GM12878 (cell line): ENCODE data around the gene VCL. TPM values are rescaled to one million over a fixed set of nuclear protein-coding genes. Genes with fewer than 3 reads are reported as not detected.
A peak's percentile ranks its signal among the peaks of the same experiment; 100 is the strongest.

Source experiments
- ATF7 ChIP-seq: fragments of 450-650 bp; IDR thresholded peaks from 2 replicates; pipeline ENCODE4 v1.6.1; 2016; ENCODE audit warnings: low read depth, mild to moderate bottlenecking
- CBX5 ChIP-seq: sonication (generic); IDR thresholded peaks from 2 replicates; pipeline ENCODE4 v1.6.1; 2016; ENCODE audit warnings: low read depth, moderate library complexity, mild to moderate bottlenecking, inconsistent platforms
- CHD2 ChIP-seq: IDR thresholded peaks from 2 replicates; pipeline ENCODE4 v1.6.1; 2011; ENCODE audit warnings: low read depth, low read length, improper control_type of control experiment, borderline replicate concordance
- KAT2A ChIP-seq: conservative IDR thresholded peaks from 2 replicates; pipeline ENCODE4 v1.6.1; 2011; ENCODE audit warnings: low read depth, low read length; ENCODE audit not compliant: control insufficient read depth
- KDM1A ChIP-seq: fragments of 200-600 bp; sonication (generic); IDR thresholded peaks from 2 replicates; pipeline ENCODE4 v1.6.1; 2016; ENCODE audit warnings: borderline replicate concordance
- MYC ChIP-seq: IDR thresholded peaks from 2 replicates; pipeline ENCODE4 v1.6.1; 2011; ENCODE audit warnings: mild to moderate bottlenecking, low read length, moderate library complexity, inconsistent platforms; ENCODE audit not compliant: insufficient read depth, insufficient replicate concordance, insufficient read length, severe bottlenecking
- POLR2A ChIP-seq: IDR thresholded peaks from 2 replicates; pipeline ENCODE4 v1.6.1; 2011; ENCODE audit warnings: low read depth, mild to moderate bottlenecking, low read length
- POU2F2 ChIP-seq: IDR thresholded peaks from 3 replicates; pipeline ENCODE4 v1.6.1; 2011; ENCODE audit warnings: low read depth, mild to moderate bottlenecking, low read length, borderline replicate concordance
- RBBP5 ChIP-seq: fragments of 200-600 bp; sonication (generic); conservative IDR thresholded peaks from 2 replicates; pipeline ENCODE4 v1.6.1; 2016
- SPI1 ChIP-seq: IDR thresholded peaks from 2 replicates; pipeline ENCODE4 v1.6.1; 2011; ENCODE audit warnings: low read depth, mild to moderate bottlenecking, low read length, moderate library complexity, borderline replicate concordance; ENCODE audit not compliant: insufficient read depth
- SUZ12 ChIP-seq: fragments of 200-600 bp; sonication (generic); IDR thresholded peaks from one replicate; pipeline ENCODE4 v1.6.1; 2018; ENCODE audit warnings: antibody characterized with exemption, mild to moderate bottlenecking; ENCODE audit not compliant: unreplicated experiment
- ZBED1 ChIP-seq: IDR thresholded peaks from 2 replicates; pipeline ENCODE4 v1.6.1; 2016; ENCODE audit warnings: borderline replicate concordance
- ZZZ3 ChIP-seq: IDR thresholded peaks from 2 replicates; pipeline ENCODE4 v1.6.1; 2011; ENCODE audit warnings: low read depth; ENCODE audit not compliant: control insufficient read depth, insufficient read length
- polyA plus RNA-seq, 11 experiments: library from polyadenylated mRNA; depleted of rRNA in 4 of 11; unstranded in 6 of 11; stranded (reverse) in 5 of 11; fragments of >200 nt; fragmentation: Nextera tagmentation in 4 of 11; fragmentation: Illumina TruSeq in 1 of 11; extraction: Ambion mirVana in 4 of 11; extraction: Trizol in 1 of 11; gene quantifications; 1 replicate in 1 of 11; 2 replicates in 10 of 11; pipeline versions ENCODE4 v1.2.1 to v1.2.3, GENCODE V29; 2011 to 2016; ENCODE audit warnings: inconsistent platforms in 2 of 11, missing spikeins in 2 of 11, low read depth in 1 of 11
- total RNA-seq, 4 experiments: library from RNA; depleted of rRNA in 3 of 4; stranded (reverse); fragments of >200 nt in 3 of 4; fragmentation: Illumina TruSeq in 1 of 4; extraction: Trizol in 1 of 4; gene quantifications; 2 replicates each; pipeline versions ENCODE4 v1.2.1 to v1.2.3, GENCODE V29; 2013 to 2021
- TF ChIP-seq, protein P1 (sequence below): IDR thresholded peaks from 2 replicates; pipeline ENCODE4 v1.6.1; 2012; ENCODE audit warnings: low read depth, low read length, improper control_type of control experiment
- TF ChIP-seq, protein P2 (sequence below): IDR thresholded peaks from 2 replicates; pipeline ENCODE4 v1.6.1; 2012; ENCODE audit warnings: low read depth, low read length, improper control_type of control experiment
- TF ChIP-seq, protein P3 (sequence below): IDR thresholded peaks from 2 replicates; pipeline ENCODE4 v1.6.1; 2012; ENCODE audit warnings: mild to moderate bottlenecking, low read depth, low read length
- TF ChIP-seq, protein P4 (sequence below): fragments of 450-650 bp; IDR thresholded peaks from 2 replicates; pipeline ENCODE4 v1.6.1; 2017; ENCODE audit warnings: mild to moderate bottlenecking, moderate library complexity
- TF ChIP-seq, protein P5 (sequence below): IDR thresholded peaks from 2 replicates; pipeline ENCODE4 v1.6.1; 2012; ENCODE audit warnings: low read length, inconsistent platforms
- TF ChIP-seq, protein P6 (sequence below): fragments of 150-350 bp; IDR thresholded peaks from 2 replicates; pipeline ENCODE4 v1.6.1; 2014; ENCODE audit warnings: mild to moderate bottlenecking, low read depth, low read length

VCL gene
- total and polyA plus RNA-seq, 10 of the 15 experiments (the other 5 are each of a cell fraction or from before 2014, with no cell fraction given) = 6.7 to 54.6 (median 24.3) TPM

DNA sequence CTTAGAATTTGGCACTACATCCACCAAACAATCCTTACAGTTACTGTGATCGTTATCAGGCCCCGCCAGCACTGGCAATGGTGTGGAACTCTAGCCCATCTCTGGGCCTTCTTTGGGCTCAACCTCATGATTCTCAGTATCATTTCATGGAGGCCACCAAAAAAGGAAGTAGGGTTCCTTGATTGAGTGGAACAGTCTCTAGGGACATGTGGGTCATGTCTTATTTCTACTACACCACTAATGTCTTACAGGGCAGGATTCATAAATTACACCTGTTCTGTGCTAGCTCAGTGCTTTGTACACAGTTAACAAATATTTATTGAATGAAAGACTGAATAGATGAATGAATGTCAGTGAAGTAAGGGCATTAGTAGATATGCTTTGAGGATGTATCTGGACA lies 98.9 kb downstream of the VCL start (continued):
- TF ChIP-seq, protein P1, sequence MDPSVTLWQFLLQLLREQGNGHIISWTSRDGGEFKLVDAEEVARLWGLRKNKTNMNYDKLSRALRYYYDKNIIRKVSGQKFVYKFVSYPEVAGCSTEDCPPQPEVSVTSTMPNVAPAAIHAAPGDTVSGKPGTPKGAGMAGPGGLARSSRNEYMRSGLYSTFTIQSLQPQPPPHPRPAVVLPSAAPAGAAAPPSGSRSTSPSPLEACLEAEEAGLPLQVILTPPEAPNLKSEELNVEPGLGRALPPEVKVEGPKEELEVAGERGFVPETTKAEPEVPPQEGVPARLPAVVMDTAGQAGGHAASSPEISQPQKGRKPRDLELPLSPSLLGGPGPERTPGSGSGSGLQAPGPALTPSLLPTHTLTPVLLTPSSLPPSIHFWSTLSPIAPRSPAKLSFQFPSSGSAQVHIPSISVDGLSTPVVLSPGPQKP = no peak
- TF ChIP-seq, protein P2, sequence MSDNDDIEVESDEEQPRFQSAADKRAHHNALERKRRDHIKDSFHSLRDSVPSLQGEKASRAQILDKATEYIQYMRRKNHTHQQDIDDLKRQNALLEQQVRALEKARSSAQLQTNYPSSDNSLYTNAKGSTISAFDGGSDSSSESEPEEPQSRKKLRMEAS = no peak
- TF ChIP-seq, protein P3, sequence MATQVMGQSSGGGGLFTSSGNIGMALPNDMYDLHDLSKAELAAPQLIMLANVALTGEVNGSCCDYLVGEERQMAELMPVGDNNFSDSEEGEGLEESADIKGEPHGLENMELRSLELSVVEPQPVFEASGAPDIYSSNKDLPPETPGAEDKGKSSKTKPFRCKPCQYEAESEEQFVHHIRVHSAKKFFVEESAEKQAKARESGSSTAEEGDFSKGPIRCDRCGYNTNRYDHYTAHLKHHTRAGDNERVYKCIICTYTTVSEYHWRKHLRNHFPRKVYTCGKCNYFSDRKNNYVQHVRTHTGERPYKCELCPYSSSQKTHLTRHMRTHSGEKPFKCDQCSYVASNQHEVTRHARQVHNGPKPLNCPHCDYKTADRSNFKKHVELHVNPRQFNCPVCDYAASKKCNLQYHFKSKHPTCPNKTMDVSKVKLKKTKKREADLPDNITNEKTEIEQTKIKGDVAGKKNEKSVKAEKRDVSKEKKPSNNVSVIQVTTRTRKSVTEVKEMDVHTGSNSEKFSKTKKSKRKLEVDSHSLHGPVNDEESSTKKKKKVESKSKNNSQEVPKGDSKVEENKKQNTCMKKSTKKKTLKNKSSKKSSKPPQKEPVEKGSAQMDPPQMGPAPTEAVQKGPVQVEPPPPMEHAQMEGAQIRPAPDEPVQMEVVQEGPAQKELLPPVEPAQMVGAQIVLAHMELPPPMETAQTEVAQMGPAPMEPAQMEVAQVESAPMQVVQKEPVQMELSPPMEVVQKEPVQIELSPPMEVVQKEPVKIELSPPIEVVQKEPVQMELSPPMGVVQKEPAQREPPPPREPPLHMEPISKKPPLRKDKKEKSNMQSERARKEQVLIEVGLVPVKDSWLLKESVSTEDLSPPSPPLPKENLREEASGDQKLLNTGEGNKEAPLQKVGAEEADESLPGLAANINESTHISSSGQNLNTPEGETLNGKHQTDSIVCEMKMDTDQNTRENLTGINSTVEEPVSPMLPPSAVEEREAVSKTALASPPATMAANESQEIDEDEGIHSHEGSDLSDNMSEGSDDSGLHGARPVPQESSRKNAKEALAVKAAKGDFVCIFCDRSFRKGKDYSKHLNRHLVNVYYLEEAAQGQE = no peak
- TF ChIP-seq ZZZ3 = no peak
- TF ChIP-seq, protein P4, sequence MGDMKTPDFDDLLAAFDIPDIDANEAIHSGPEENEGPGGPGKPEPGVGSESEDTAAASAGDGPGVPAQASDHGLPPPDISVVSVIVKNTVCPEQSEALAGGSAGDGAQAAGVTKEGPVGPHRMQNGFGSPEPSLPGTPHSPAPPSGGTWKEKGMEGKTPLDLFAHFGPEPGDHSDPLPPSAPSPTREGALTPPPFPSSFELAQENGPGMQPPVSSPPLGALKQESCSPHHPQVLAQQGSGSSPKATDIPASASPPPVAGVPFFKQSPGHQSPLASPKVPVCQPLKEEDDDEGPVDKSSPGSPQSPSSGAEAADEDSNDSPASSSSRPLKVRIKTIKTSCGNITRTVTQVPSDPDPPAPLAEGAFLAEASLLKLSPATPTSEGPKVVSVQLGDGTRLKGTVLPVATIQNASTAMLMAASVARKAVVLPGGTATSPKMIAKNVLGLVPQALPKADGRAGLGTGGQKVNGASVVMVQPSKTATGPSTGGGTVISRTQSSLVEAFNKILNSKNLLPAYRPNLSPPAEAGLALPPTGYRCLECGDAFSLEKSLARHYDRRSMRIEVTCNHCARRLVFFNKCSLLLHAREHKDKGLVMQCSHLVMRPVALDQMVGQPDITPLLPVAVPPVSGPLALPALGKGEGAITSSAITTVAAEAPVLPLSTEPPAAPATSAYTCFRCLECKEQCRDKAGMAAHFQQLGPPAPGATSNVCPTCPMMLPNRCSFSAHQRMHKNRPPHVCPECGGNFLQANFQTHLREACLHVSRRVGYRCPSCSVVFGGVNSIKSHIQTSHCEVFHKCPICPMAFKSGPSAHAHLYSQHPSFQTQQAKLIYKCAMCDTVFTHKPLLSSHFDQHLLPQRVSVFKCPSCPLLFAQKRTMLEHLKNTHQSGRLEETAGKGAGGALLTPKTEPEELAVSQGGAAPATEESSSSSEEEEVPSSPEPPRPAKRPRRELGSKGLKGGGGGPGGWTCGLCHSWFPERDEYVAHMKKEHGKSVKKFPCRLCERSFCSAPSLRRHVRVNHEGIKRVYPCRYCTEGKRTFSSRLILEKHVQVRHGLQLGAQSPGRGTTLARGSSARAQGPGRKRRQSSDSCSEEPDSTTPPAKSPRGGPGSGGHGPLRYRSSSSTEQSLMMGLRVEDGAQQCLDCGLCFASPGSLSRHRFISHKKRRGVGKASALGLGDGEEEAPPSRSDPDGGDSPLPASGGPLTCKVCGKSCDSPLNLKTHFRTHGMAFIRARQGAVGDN = no peak
- TF ChIP-seq, protein P5, sequence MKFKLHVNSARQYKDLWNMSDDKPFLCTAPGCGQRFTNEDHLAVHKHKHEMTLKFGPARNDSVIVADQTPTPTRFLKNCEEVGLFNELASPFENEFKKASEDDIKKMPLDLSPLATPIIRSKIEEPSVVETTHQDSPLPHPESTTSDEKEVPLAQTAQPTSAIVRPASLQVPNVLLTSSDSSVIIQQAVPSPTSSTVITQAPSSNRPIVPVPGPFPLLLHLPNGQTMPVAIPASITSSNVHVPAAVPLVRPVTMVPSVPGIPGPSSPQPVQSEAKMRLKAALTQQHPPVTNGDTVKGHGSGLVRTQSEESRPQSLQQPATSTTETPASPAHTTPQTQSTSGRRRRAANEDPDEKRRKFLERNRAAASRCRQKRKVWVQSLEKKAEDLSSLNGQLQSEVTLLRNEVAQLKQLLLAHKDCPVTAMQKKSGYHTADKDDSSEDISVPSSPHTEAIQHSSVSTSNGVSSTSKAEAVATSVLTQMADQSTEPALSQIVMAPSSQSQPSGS = no peak
- TF ChIP-seq ATF7 = peak; percentile 41; the same call in 1 of the 2 replicates
- TF ChIP-seq KAT2A = no peak
- TF ChIP-seq ZBED1 = no peak; the same call in 1 of the 2 replicates
- TF ChIP-seq KDM1A = no peak
- no peak for TF ChIP-seq CBX5
- TF ChIP-seq RBBP5 = no peak
- no peak for TF ChIP-seq SUZ12
- TF ChIP-seq, protein P6, sequence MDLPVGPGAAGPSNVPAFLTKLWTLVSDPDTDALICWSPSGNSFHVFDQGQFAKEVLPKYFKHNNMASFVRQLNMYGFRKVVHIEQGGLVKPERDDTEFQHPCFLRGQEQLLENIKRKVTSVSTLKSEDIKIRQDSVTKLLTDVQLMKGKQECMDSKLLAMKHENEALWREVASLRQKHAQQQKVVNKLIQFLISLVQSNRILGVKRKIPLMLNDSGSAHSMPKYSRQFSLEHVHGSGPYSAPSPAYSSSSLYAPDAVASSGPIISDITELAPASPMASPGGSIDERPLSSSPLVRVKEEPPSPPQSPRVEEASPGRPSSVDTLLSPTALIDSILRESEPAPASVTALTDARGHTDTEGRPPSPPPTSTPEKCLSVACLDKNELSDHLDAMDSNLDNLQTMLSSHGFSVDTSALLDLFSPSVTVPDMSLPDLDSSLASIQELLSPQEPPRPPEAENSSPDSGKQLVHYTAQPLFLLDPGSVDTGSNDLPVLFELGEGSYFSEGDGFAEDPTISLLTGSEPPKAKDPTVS = no peak
- peak; percentile 86 for TF ChIP-seq SPI1
- TF ChIP-seq POU2F2 = peak; percentile 39; the same call in 1 of the 3 replicates
- TF ChIP-seq POLR2A = no peak
- TF ChIP-seq CHD2 = no peak
- TF ChIP-seq MYC = no peak
